HCT116 (cell line): ENCODE data around the gene TNIK. TPM values are rescaled to one million over a fixed set of nuclear protein-coding genes. Genes with fewer than 3 reads are reported as not detected.

Experiments
- ATAC-seq: fragments of 200-7000 bp; cut with Tn5 transposase; 2 replicates; pipeline ENCODE4 v1.9.1; 2020; ENCODE audit warnings: mild to moderate bottlenecking, moderate library complexity
- BruUV-seq: library from RNA; stranded (reverse); fragments of 400-500 nt; replicated peaks from 2 replicates; lab custom pipeline; 2021; lab: Mats Ljungman, UMichigan
- CTCF ChIA-PET: fragments of 300-600 bp; sonication (Branson Sonifier 250); formaldehyde crosslinking; loops from one replicate; lab custom pipeline; 2021; ENCODE audit warnings: antibody characterized with exemption; lab: Charles Lee
- POLR2A ChIA-PET: fragments of 300-600, 350-600 bp; sonication (Branson Sonifier 250); formaldehyde crosslinking; loops from one replicate; lab custom pipeline; 2021; ENCODE audit warnings: antibody characterized with exemption; lab: Charles Lee
- RAD21 ChIA-PET, 2 experiments: fragments of 300-600 bp; sonication (Branson Sonifier 250); formaldehyde crosslinking; loops; one replicate each; lab custom pipeline; 2023; ENCODE audit warnings: low total read pairs in 2 of 2; ENCODE audit not compliant: uncharacterized antibody in 2 of 2, unreplicated experiment in 2 of 2, low non-redundant PET in 1 of 2; lab: Charles Lee
- DNase-seq: peaks from one replicate; pipeline ENCODE4 v3.0.0-alpha.2; 2010; ENCODE audit warnings: low read depth, low spot score
- H2AFZ ChIP-seq: fragments of 200-600 bp; shearing (Covaris generic), sonication (generic); 2 replicates; pipeline ENCODE4 v1.6.1; 2017; ENCODE audit warnings: low read depth, mixed run types, mixed read lengths, antibody characterized with exemption, low read length; ENCODE audit not compliant: poor library complexity, severe bottlenecking
- H3K27ac ChIP-seq: 2 replicates; pipeline ENCODE4 v1.5.1; 2012; ENCODE audit warnings: low read depth, low read length
- H3K27me3 ChIP-seq: fragments of 200-600 bp; sonication (generic); 2 replicates; pipeline ENCODE4 v1.6.1; 2016; ENCODE audit warnings: mixed run types, low read length, mixed read lengths; ENCODE audit not compliant: insufficient read depth
- H3K36me3 ChIP-seq, 2 experiments: fragments of 200-500 bp in 1 of 2; fragments of 200-600 bp in 1 of 2; sonication (Bioruptor generic) in 1 of 2; sonication (generic) in 1 of 2; 2 replicates each; pipeline versions ENCODE4 v1.5.1 to v1.6.1; 2014 to 2016; ENCODE audit warnings: low read length in 2 of 2, inconsistent platforms in 1 of 2, mixed read lengths in 1 of 2, mixed run types in 1 of 2; ENCODE audit not compliant: insufficient read depth in 2 of 2, control insufficient read depth in 1 of 2
- H3K4me1 ChIP-seq, 2 experiments: fragments of 200-600 bp in 1 of 2; sonication (generic) in 1 of 2; 2 replicates each; pipeline versions ENCODE4 v1.5.1 to v1.6.1; 2012 to 2017; ENCODE audit warnings: low read length in 2 of 2, inconsistent platforms in 1 of 2, mild to moderate bottlenecking in 1 of 2, mixed read lengths in 1 of 2, mixed run types in 1 of 2, moderate library complexity in 1 of 2; ENCODE audit not compliant: insufficient read depth in 2 of 2, control insufficient read depth in 1 of 2
- H3K4me2 ChIP-seq: fragments of 200-600 bp; sonication (generic); 2 replicates; pipeline ENCODE4 v1.6.1; 2017; ENCODE audit warnings: mixed run types, low read length, mixed read lengths
- H3K4me3 ChIP-seq, 2 experiments: fragments of 200-600 bp in 1 of 2; sonication (generic) in 1 of 2; replicated peaks in 1 of 2; 2 replicates each; pipeline ENCODE4 v1.5.1; 2011 to 2016; ENCODE audit warnings: low read length in 2 of 2, control low read depth in 1 of 2, low read depth in 1 of 2, mild to moderate bottlenecking in 1 of 2, mixed read lengths in 1 of 2, mixed run types in 1 of 2
- H3K79me2 ChIP-seq: fragments of 200-600 bp; sonication (generic); 2 replicates; pipeline ENCODE4 v1.6.1; 2017; ENCODE audit warnings: mild to moderate bottlenecking, mixed run types, low read length, moderate library complexity, mixed read lengths; ENCODE audit not compliant: insufficient read depth
- H3K9ac ChIP-seq: fragments of 200-600 bp; sonication (generic); 2 replicates; pipeline ENCODE4 v1.6.1; 2016; ENCODE audit warnings: low read length, mixed read lengths
- H3K9me2 ChIP-seq: fragments of 200-600 bp; sonication (generic), shearing (Covaris generic); 2 replicates; pipeline ENCODE4 v1.6.1; 2017; ENCODE audit warnings: mixed run types, mild to moderate bottlenecking, moderate library complexity; ENCODE audit not compliant: insufficient read depth
- H3K9me3 ChIP-seq, 2 experiments: fragments of 200-500 bp in 1 of 2; fragments of 200-600 bp in 1 of 2; sonication (Bioruptor generic) in 1 of 2; sonication (generic) in 1 of 2; 2 replicates each; pipeline ENCODE4 v1.6.1; 2014 to 2017; ENCODE audit warnings: low read length in 2 of 2, mixed read lengths in 2 of 2, inconsistent platforms in 1 of 2, low read depth in 1 of 2, mild to moderate bottlenecking in 1 of 2, mixed run types in 1 of 2, moderate library complexity in 1 of 2; ENCODE audit not compliant: control insufficient read depth in 1 of 2, insufficient read depth in 1 of 2
- H4K20me1 ChIP-seq: fragments of 200-600 bp; sonication (generic), shearing (Covaris generic); 2 replicates; pipeline ENCODE4 v1.6.1; 2017; ENCODE audit warnings: mixed run types, mild to moderate bottlenecking, moderate library complexity; ENCODE audit not compliant: insufficient read depth
- CEBPB ChIP-seq: IDR thresholded peaks from 2 replicates; pipeline ENCODE4 v1.6.1; 2012; ENCODE audit warnings: low read depth
- JUND ChIP-seq: IDR thresholded peaks from 2 replicates; pipeline ENCODE4 v1.6.1; 2012
- POLR2AphosphoS5 ChIP-seq: IDR thresholded peaks from 2 replicates; pipeline ENCODE4 v1.6.1; 2011; ENCODE audit warnings: mild to moderate bottlenecking, low read depth, low read length, moderate library complexity
- RAD21 ChIP-seq: IDR thresholded peaks from 2 replicates; pipeline ENCODE4 v1.6.1; 2012; ENCODE audit warnings: low read depth, mild to moderate bottlenecking
- SIN3A ChIP-seq: IDR thresholded peaks from 2 replicates; pipeline ENCODE4 v1.6.1; 2012; ENCODE audit warnings: low read depth
- SP1 ChIP-seq: IDR thresholded peaks from 2 replicates; pipeline ENCODE4 v1.6.1; 2012; ENCODE audit warnings: low read depth
- TCF7L2 ChIP-seq: IDR thresholded peaks from 2 replicates; pipeline ENCODE4 v1.7.0; 2011; ENCODE audit warnings: borderline replicate concordance, inconsistent platforms; ENCODE audit not compliant: insufficient read depth, insufficient read length; ENCODE audit errors: extremely low read depth
- ZFX ChIP-seq: fragments of 450-650 bp; IDR thresholded peaks from 2 replicates; pipeline ENCODE4 v1.6.1; 2017
- ZNF274 ChIP-seq: fragments of 200-500 bp; sonication (Bioruptor generic); IDR thresholded peaks from 2 replicates; pipeline ENCODE4 v1.6.1; 2014; ENCODE audit warnings: mild to moderate bottlenecking, low read depth, low read length, inconsistent platforms
- intact Hi-C: fragments of 100-400 bp; cut with micrococcal nuclease; formaldehyde crosslinking; loops from 2 replicates; pipeline ENCODE4 v1.10.0; 2022
- total RNA-seq: library from RNA; stranded (reverse); gene quantifications from one replicate; pipeline ENCODE4 v1.2.1, GENCODE V29; 2021; ENCODE audit not compliant: unreplicated experiment
- TF ChIP-seq, protein P1 (sequence below): IDR thresholded peaks from 2 replicates; pipeline ENCODE4 v1.6.1; 2012; ENCODE audit warnings: low read depth
- TF ChIP-seq, protein P2 (sequence below): IDR thresholded peaks from 2 replicates; pipeline ENCODE4 v1.6.1; 2012

The TNIK gene
- total RNA-seq, 1 experiment from 2014 or later: 24.1 TPM

GRCh38 chr3:171145798-171146197, 314.4 kb downstream of the TNIK start:
- H3K4me2 ChIP-seq: no peak overlapping the region
- H3K9me2 ChIP-seq: no peaks in the 10 kb centered on the region
- no peaks in the 10 kb centered on the region for H3K36me3 ChIP-seq
- TF ChIP-seq SP1: no peak
- TF ChIP-seq RAD21: no peak
- TF ChIP-seq TCF7L2: no peak
- TF ChIP-seq, protein P1, sequence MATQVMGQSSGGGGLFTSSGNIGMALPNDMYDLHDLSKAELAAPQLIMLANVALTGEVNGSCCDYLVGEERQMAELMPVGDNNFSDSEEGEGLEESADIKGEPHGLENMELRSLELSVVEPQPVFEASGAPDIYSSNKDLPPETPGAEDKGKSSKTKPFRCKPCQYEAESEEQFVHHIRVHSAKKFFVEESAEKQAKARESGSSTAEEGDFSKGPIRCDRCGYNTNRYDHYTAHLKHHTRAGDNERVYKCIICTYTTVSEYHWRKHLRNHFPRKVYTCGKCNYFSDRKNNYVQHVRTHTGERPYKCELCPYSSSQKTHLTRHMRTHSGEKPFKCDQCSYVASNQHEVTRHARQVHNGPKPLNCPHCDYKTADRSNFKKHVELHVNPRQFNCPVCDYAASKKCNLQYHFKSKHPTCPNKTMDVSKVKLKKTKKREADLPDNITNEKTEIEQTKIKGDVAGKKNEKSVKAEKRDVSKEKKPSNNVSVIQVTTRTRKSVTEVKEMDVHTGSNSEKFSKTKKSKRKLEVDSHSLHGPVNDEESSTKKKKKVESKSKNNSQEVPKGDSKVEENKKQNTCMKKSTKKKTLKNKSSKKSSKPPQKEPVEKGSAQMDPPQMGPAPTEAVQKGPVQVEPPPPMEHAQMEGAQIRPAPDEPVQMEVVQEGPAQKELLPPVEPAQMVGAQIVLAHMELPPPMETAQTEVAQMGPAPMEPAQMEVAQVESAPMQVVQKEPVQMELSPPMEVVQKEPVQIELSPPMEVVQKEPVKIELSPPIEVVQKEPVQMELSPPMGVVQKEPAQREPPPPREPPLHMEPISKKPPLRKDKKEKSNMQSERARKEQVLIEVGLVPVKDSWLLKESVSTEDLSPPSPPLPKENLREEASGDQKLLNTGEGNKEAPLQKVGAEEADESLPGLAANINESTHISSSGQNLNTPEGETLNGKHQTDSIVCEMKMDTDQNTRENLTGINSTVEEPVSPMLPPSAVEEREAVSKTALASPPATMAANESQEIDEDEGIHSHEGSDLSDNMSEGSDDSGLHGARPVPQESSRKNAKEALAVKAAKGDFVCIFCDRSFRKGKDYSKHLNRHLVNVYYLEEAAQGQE: no peak
- TF ChIP-seq POLR2AphosphoS5: no peak
- TF ChIP-seq ZNF274: no peak
- TF ChIP-seq SIN3A: no peak
- TF ChIP-seq CEBPB: no peak
- no peak for TF ChIP-seq ZFX
- TF ChIP-seq, protein P2, sequence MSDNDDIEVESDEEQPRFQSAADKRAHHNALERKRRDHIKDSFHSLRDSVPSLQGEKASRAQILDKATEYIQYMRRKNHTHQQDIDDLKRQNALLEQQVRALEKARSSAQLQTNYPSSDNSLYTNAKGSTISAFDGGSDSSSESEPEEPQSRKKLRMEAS: no peak
- no peak for TF ChIP-seq JUND
- no TSS peak for BruUV-seq
- no peaks in the 10 kb centered on the region for H4K20me1 ChIP-seq
- POLR2A ChIA-PET: no interaction called here
- H3K27me3 ChIP-seq: no peaks in the 10 kb centered on the region
- H2AFZ ChIP-seq: no peak overlapping the region
- intact Hi-C loops: no loop called here
- ATAC-seq (no peak), DNase-seq (no peak)
- H3K79me2 ChIP-seq: no peaks in the 10 kb centered on the region
- no peak overlapping the region for H3K27ac ChIP-seq
- H3K9me3 ChIP-seq: no peaks in the 10 kb centered on the region
- CTCF ChIA-PET: no interaction called here
- H3K9ac ChIP-seq: no peak overlapping the region
- RAD21 ChIA-PET: interaction anchor here in 1 of 2 experiments (0.7 kb wide), 1 partner anchor 63 kb away, joined by 3 read pairs; no protein-coding TSS in a partner anchor
- H3K4me1 ChIP-seq: no peaks in the 10 kb centered on the region
- no peak overlapping the region for H3K4me3 ChIP-seq
